Measurements from ENCODE around the gene AMOT. TPM values are rescaled to one million over a fixed set of nuclear protein-coding genes. Genes with fewer than 3 reads are reported as not detected.

Gene AMOT
- total and polyA plus RNA-seq, 2 experiments from 2014 or later, result 52.1 to 93.3 TPM

GRCh38 chrX:112851806-112852205, 11.2 kb upstream of the AMOT start:
- Histone ChIP-seq H3K27ac (peak overlapping the region; percentile 56), H3K4me1 (ENCODE audit: insufficient read depth) (peaks cover 35% of the 10 kb centered on the region), H3K36me3 (replicated peaks; ENCODE audit: insufficient read depth, low read depth) (no peaks in the 10 kb centered on the region), H3K4me3 (no peak overlapping the region), H3K27me3 (no peaks in the 10 kb centered on the region), H4K20me1 (ENCODE audit: insufficient read depth, poor library complexity, severe bottlenecking) (no peaks in the 10 kb centered on the region), H2AFZ (no peak overlapping the region), H3K79me2 (no peaks in the 10 kb centered on the region), H3K9me3 (ENCODE audit: low read depth) (no peaks in the 10 kb centered on the region), H3K9me2 (replicated peaks; ENCODE audit: insufficient read depth) (no peaks in the 10 kb centered on the region), H3K4me2 (peak overlapping the region; percentile 59)
- WGBS (ENCODE audit: low lambda C conversion rate, missing lambda C conversion rate), result 11% methylated on average over 4 of the region's 4 CpGs
- TF ChIP-seq EZH2 (IDR thresholded peaks at IDR 0.05; ENCODE audit: borderline replicate concordance) (no peak), CTCF (IDR thresholded peaks at IDR 0.05; ENCODE audit: poor library complexity) (no peak), EZH2phosphoT487 (IDR thresholded peaks at IDR 0.05; ENCODE audit: low read depth, severe bottlenecking, unreplicated experiment) (no peak)
- peak; percentile 56 for DNase-seq (ENCODE audit: low spot score)

- Histone ChIP-seq H3K79me2 (no peaks in the 10 kb centered on the region), H3K4me1 (ENCODE audit: insufficient read depth) (peaks cover 40% of the 10 kb centered on the region), H2AFZ (no peak overlapping the region), H3K27ac (peak overlapping the region; percentile 56), H3K4me3 (no peak overlapping the region), H3K27me3 (no peaks in the 10 kb centered on the region), H4K20me1 (ENCODE audit: insufficient read depth, poor library complexity, severe bottlenecking) (no peaks in the 10 kb centered on the region), H3K4me2 (peak overlapping the region; percentile 59), H3K9me2 (replicated peaks; ENCODE audit: insufficient read depth) (no peaks in the 10 kb centered on the region), H3K9me3 (ENCODE audit: low read depth) (no peaks in the 10 kb centered on the region), H3K36me3 (replicated peaks; ENCODE audit: insufficient read depth, low read depth) (no peaks in the 10 kb centered on the region)
- WGBS (ENCODE audit: low lambda C conversion rate, missing lambda C conversion rate), result 38% methylated on average over 2 of the region's 2 CpGs
- TF ChIP-seq EZH2 (IDR thresholded peaks at IDR 0.05; ENCODE audit: borderline replicate concordance), result no peak
- no peak for TF ChIP-seq CTCF (IDR thresholded peaks at IDR 0.05; ENCODE audit: poor library complexity)
- TF ChIP-seq EZH2phosphoT487 (IDR thresholded peaks at IDR 0.05; ENCODE audit: low read depth, severe bottlenecking, unreplicated experiment), result no peak
- no peak for DNase-seq (ENCODE audit: low spot score)
Observed at GRCh38 chrX:112851161-112851779, 10.6 kb upstream of the AMOT start.

GRCh38 chrX:112849016-112849415, 8.4 kb upstream of the AMOT start:
- Histone ChIP-seq H4K20me1 (ENCODE audit: insufficient read depth, poor library complexity, severe bottlenecking) (no peaks in the 10 kb centered on the region), H3K27ac (no peak overlapping the region), H2AFZ (no peak overlapping the region), H3K4me2 (no peak overlapping the region), H3K4me1 (ENCODE audit: insufficient read depth) (peaks cover 55% of the 10 kb centered on the region), H3K4me3 (no peak overlapping the region), H3K36me3 (replicated peaks; ENCODE audit: insufficient read depth, low read depth) (no peaks in the 10 kb centered on the region), H3K27me3 (no peaks in the 10 kb centered on the region), H3K9me3 (ENCODE audit: low read depth) (no peaks in the 10 kb centered on the region), H3K9me2 (replicated peaks; ENCODE audit: insufficient read depth) (no peaks in the 10 kb centered on the region), H3K79me2 (no peaks in the 10 kb centered on the region)
- TF ChIP-seq CTCF (IDR thresholded peaks at IDR 0.05; ENCODE audit: poor library complexity) (no peak), EZH2 (IDR thresholded peaks at IDR 0.05; ENCODE audit: borderline replicate concordance) (no peak)
- no peak for DNase-seq (ENCODE audit: low spot score)

GRCh38 chrX:112846782-112847181, 6.2 kb upstream of the AMOT start:
- Histone ChIP-seq H3K4me1 (ENCODE audit: insufficient read depth) (peaks cover 42% of the 10 kb centered on the region), H3K36me3 (replicated peaks; ENCODE audit: insufficient read depth, low read depth) (no peaks in the 10 kb centered on the region), H3K9me3 (ENCODE audit: low read depth) (no peaks in the 10 kb centered on the region), H3K9me2 (replicated peaks; ENCODE audit: insufficient read depth) (no peaks in the 10 kb centered on the region), H3K4me2 (peak overlapping the region; percentile 12), H2AFZ (peak overlapping the region; percentile 27), H3K4me3 (no peak overlapping the region), H4K20me1 (ENCODE audit: insufficient read depth, poor library complexity, severe bottlenecking) (no peaks in the 10 kb centered on the region), H3K27me3 (no peaks in the 10 kb centered on the region), H3K79me2 (no peaks in the 10 kb centered on the region), H3K27ac (peak overlapping the region; percentile 73)
- DNase-seq (ENCODE audit: low spot score), result no peak
- 42% methylated on average over 2 of the region's 2 CpGs for WGBS (ENCODE audit: low lambda C conversion rate, missing lambda C conversion rate)
- no peak for TF ChIP-seq CTCF (IDR thresholded peaks at IDR 0.05; ENCODE audit: poor library complexity)
- TF ChIP-seq EZH2phosphoT487 (IDR thresholded peaks at IDR 0.05; ENCODE audit: low read depth, severe bottlenecking, unreplicated experiment), result no peak
- no peak for TF ChIP-seq EZH2 (IDR thresholded peaks at IDR 0.05; ENCODE audit: borderline replicate concordance)
